Measurements from ENCODE around the gene LMF1.

DNA sequence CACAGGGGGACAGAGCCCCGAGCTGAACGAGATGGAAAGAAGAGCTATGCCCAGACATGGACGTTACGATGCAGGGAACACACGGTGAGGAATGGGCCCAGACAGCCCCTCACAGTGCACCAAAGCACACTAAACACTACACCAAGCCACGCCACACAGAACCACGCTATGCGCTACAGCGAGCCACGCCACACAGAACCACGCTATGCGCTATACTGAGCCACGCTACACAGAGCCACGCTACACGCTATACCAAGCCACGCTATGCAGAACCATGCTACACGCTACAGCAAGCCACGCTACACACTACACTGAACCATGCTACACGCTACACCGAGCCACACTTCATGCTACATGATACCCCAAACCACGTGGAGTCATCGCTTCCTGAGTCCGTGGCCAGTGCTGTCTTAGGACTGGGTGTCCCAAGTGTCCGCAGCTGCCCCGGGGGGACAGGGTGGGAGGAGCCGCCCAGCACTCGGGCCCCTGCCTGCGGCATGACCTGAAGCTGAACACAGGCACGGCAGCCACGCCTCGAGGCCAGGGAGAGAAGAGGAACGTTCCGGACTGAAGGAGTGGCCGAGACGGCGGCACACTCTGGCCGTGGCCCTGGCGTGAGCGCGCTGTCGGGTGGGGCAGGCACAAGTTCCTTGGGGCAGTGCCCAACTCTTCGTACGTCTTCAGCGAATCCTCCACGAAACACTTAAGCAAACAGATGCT is 61.3 kb downstream of the LMF1 start:
- no peak for TF ChIP-seq POLR2A (IDR thresholded peaks at IDR 0.05)
- no peak for TF ChIP-seq POLR2AphosphoS5 (IDR thresholded peaks at IDR 0.05)
- TF ChIP-seq, protein P1, sequence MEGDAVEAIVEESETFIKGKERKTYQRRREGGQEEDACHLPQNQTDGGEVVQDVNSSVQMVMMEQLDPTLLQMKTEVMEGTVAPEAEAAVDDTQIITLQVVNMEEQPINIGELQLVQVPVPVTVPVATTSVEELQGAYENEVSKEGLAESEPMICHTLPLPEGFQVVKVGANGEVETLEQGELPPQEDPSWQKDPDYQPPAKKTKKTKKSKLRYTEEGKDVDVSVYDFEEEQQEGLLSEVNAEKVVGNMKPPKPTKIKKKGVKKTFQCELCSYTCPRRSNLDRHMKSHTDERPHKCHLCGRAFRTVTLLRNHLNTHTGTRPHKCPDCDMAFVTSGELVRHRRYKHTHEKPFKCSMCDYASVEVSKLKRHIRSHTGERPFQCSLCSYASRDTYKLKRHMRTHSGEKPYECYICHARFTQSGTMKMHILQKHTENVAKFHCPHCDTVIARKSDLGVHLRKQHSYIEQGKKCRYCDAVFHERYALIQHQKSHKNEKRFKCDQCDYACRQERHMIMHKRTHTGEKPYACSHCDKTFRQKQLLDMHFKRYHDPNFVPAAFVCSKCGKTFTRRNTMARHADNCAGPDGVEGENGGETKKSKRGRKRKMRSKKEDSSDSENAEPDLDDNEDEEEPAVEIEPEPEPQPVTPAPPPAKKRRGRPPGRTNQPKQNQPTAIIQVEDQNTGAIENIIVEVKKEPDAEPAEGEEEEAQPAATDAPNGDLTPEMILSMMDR (IDR thresholded peaks at IDR 0.05): no peak
